ENCODE results near the gene KRT74. TPM values are rescaled to one million over a fixed set of nuclear protein-coding genes. Genes with fewer than 3 reads are reported as not detected.

The KRT74 gene
- total RNA-seq, 1 experiment from 2014 or later: not detected

- ChIA-PET CTCF (no interaction called here), POLR2A (no interaction called here)
- H3K4me3 Mint-ChIP-seq (ENCODE audit: unreplicated experiment): no peak overlapping the region
- Histone ChIP-seq H3K27me3 (replicated peaks; ENCODE audit: control insufficient read depth, insufficient read depth, low read length) (no peaks in the 10 kb centered on the region), H3K4me1 (no peaks in the 10 kb centered on the region), H3K4me3 (ENCODE audit: low read depth, low read length) (no peak overlapping the region), H3K9me3 (no peaks in the 10 kb centered on the region), H3K36me3 (ENCODE audit: control insufficient read depth, insufficient read depth, low read length) (no peaks in the 10 kb centered on the region)
- H3K36me3 Mint-ChIP-seq (ENCODE audit: insufficient read depth, unreplicated experiment): no peaks in the 10 kb centered on the region
- no peak overlapping the region for H3K27ac Mint-ChIP-seq (ENCODE audit: unreplicated experiment)
- TF ChIP-seq CTCF (IDR thresholded peaks at IDR 0.05; ENCODE audit: insufficient read depth in 1 of 2, low read depth in 1 of 2, low read length in 1 of 2, severe bottlenecking in 1 of 2, unreplicated experiment in 1 of 2): no peak
- BruUV-seq (replicated peaks): no TSS peak
- no peaks in the 10 kb centered on the region for H3K9me3 Mint-ChIP-seq (ENCODE audit: unreplicated experiment)
- peaks cover 4% of the 10 kb centered on the region for H3K27me3 Mint-ChIP-seq (ENCODE audit: insufficient read depth, unreplicated experiment)
- intact Hi-C loops (cut with micrococcal nuclease; ENCODE audit: unreplicated experiment): no loop called here
- no peaks in the 10 kb centered on the region for H3K4me1 Mint-ChIP-seq (ENCODE audit: low read depth, unreplicated experiment)
- no peak for DNase-seq
Observed at GRCh38 chr12:52566847-52567291, 6.8 kb downstream of the KRT74 start.

DNA sequence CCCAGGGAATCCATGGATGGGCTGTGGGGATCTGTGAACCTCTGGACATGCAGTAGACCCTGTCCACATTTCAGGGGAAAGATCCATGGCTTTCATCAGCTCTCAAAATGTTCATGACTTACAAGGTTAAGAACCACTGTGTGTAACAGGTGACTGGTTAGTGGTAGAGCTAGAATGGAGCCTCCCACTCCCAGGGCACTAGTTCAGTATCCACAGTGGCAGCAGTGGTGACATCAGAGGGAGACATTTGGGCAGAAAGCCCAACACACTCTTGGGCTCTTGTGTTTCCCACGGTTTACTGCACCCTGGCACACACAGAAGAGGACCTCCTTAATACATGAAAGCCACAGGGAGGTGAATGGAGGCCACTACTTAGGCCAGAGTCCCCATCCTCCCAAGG lies 9.1 kb downstream of the KRT74 start:
- Histone ChIP-seq H3K36me3 (ENCODE audit: control insufficient read depth, insufficient read depth, low read length) (no peaks in the 10 kb centered on the region), H3K27me3 (replicated peaks; ENCODE audit: control insufficient read depth, insufficient read depth, low read length) (no peaks in the 10 kb centered on the region), H3K4me1 (no peaks in the 10 kb centered on the region), H3K4me3 (ENCODE audit: low read depth, low read length) (no peak overlapping the region), H3K9me3 (no peaks in the 10 kb centered on the region)
- BruUV-seq (replicated peaks): no TSS peak
- H3K4me1 Mint-ChIP-seq (ENCODE audit: low read depth, unreplicated experiment): no peaks in the 10 kb centered on the region
- H3K36me3 Mint-ChIP-seq (ENCODE audit: insufficient read depth, unreplicated experiment): no peaks in the 10 kb centered on the region
- POLR2A ChIA-PET: no interaction called here
- H3K4me3 Mint-ChIP-seq (ENCODE audit: unreplicated experiment): no peak overlapping the region
- H3K27me3 Mint-ChIP-seq (ENCODE audit: insufficient read depth, unreplicated experiment): peaks cover 6% of the 10 kb centered on the region
- H3K27ac Mint-ChIP-seq (ENCODE audit: unreplicated experiment): no peak overlapping the region
- no peaks in the 10 kb centered on the region for H3K9me3 Mint-ChIP-seq (ENCODE audit: unreplicated experiment)
- intact Hi-C loops (cut with micrococcal nuclease; ENCODE audit: unreplicated experiment): no loop called here
- no peak for TF ChIP-seq CTCF (IDR thresholded peaks at IDR 0.05; ENCODE audit: insufficient read depth in 1 of 2, low read depth in 1 of 2, low read length in 1 of 2, severe bottlenecking in 1 of 2, unreplicated experiment in 1 of 2)
- CTCF ChIA-PET: no interaction called here
- DNase-seq: no peak

GRCh38 chr12:52561880-52562449 lies 11.7 kb downstream of the KRT74 start:
- H3K36me3 ChIP-seq (ENCODE audit: control insufficient read depth, insufficient read depth, low read length): no peaks in the 10 kb centered on the region
- peaks cover 9% of the 10 kb centered on the region for H3K27me3 Mint-ChIP-seq (ENCODE audit: insufficient read depth, unreplicated experiment)
- CTCF ChIA-PET: no interaction called here
- no peaks in the 10 kb centered on the region for H3K4me1 ChIP-seq
- no peaks in the 10 kb centered on the region for H3K9me3 ChIP-seq
- peak; percentile 19 to 28 for TF ChIP-seq CTCF (IDR thresholded peaks at IDR 0.05; ENCODE audit: insufficient read depth in 1 of 2, low read depth in 1 of 2, low read length in 1 of 2, severe bottlenecking in 1 of 2, unreplicated experiment in 1 of 2)
- H3K27ac Mint-ChIP-seq (ENCODE audit: unreplicated experiment): no peak overlapping the region
- intact Hi-C loops (cut with micrococcal nuclease; ENCODE audit: unreplicated experiment): no loop called here
- H3K4me3 ChIP-seq (ENCODE audit: low read depth, low read length): no peak overlapping the region
- no peaks in the 10 kb centered on the region for H3K9me3 Mint-ChIP-seq (ENCODE audit: unreplicated experiment)
- no peaks in the 10 kb centered on the region for H3K36me3 Mint-ChIP-seq (ENCODE audit: insufficient read depth, unreplicated experiment)
- H3K27me3 ChIP-seq (replicated peaks; ENCODE audit: control insufficient read depth, insufficient read depth, low read length): no peaks in the 10 kb centered on the region
- DNase-seq: peak in 1 of 2 experiments; percentile 16
- no TSS peak for BruUV-seq (replicated peaks)
- H3K4me3 Mint-ChIP-seq (ENCODE audit: unreplicated experiment): no peak overlapping the region
- POLR2A ChIA-PET: no interaction called here
- no peaks in the 10 kb centered on the region for H3K4me1 Mint-ChIP-seq (ENCODE audit: low read depth, unreplicated experiment)

Data from Caco-2 (cell line).